HepG2 (cell line): Measurements from ENCODE around the gene ZNF763. TPM values are rescaled to one million over a fixed set of nuclear protein-coding genes. Genes with fewer than 3 reads are reported as not detected.

Experiments used
- CCDC6 ChIP-seq: sonication (generic); formaldehyde crosslinking; IDR thresholded peaks from 2 replicates; pipeline ENCODE4 v1.8.1; 2022; ENCODE audit warnings: mild to moderate bottlenecking, missing genetic modification reagents, moderate library complexity
- CREBL2 ChIP-seq: sonication (generic); formaldehyde crosslinking; IDR thresholded peaks from 2 replicates; pipeline ENCODE4 v1.8.1; 2023; ENCODE audit warnings: missing genetic modification reagents, mild to moderate bottlenecking, borderline replicate concordance
- HNF1A ChIP-seq, 2 experiments: sonication (generic) in 1 of 2; formaldehyde crosslinking in 1 of 2; IDR thresholded peaks; 2 replicates each; pipeline versions ENCODE4 v1.4.0 to v1.6.1; 2016 to 2020; ENCODE audit warnings: borderline replicate concordance in 1 of 2, low read depth in 1 of 2, mild to moderate bottlenecking in 1 of 2, missing genetic modification reagents in 1 of 2
- KLF15 ChIP-seq: sonication (generic); formaldehyde crosslinking; IDR thresholded peaks from 2 replicates; pipeline ENCODE4 v1.8.1; 2023; ENCODE audit warnings: borderline replicate concordance, mild to moderate bottlenecking, inconsistent platforms, missing genetic modification reagents, mixed read lengths
- MIXL1 ChIP-seq: IDR thresholded peaks from 2 replicates; pipeline ENCODE4 v1.6.1; 2016
- NCOA2 ChIP-seq: sonication (generic); formaldehyde crosslinking; IDR thresholded peaks from 2 replicates; pipeline ENCODE4 v1.8.0; 2022; ENCODE audit warnings: inconsistent platforms
- TRIM22 ChIP-seq: fragments of 450-650 bp; IDR thresholded peaks from 2 replicates; pipeline ENCODE4 v1.6.1; 2017
- TSC22D2 ChIP-seq: sonication (generic); formaldehyde crosslinking; IDR thresholded peaks from 2 replicates; pipeline ENCODE4 v1.5.1; 2020; ENCODE audit warnings: missing genetic modification reagents, mild to moderate bottlenecking, borderline replicate concordance
- XRCC5 ChIP-seq: fragments of 200-400 bp; formaldehyde crosslinking; optimal IDR thresholded peaks from 2 replicates; pipeline ENCODE3; 2017; ENCODE audit warnings: mild to moderate bottlenecking, low read length
- ZBTB1 ChIP-seq: sonication (generic); formaldehyde crosslinking; IDR thresholded peaks from 2 replicates; pipeline ENCODE4 v1.4.0; 2020; ENCODE audit warnings: missing genetic modification reagents, borderline replicate concordance
- ZFAT ChIP-seq: sonication (generic); formaldehyde crosslinking; conservative IDR thresholded peaks from 2 replicates; pipeline ENCODE4 v1.8.1; 2023; ENCODE audit warnings: missing genetic modification reagents, inconsistent platforms
- ZNF460 ChIP-seq: sonication (generic); formaldehyde crosslinking; IDR thresholded peaks from 2 replicates; pipeline ENCODE4 v1.5.1; 2020; ENCODE audit warnings: missing genetic modification reagents, mild to moderate bottlenecking, borderline replicate concordance
- ZNF484 ChIP-seq: sonication (generic); formaldehyde crosslinking; IDR thresholded peaks from 2 replicates; pipeline ENCODE4 v1.5.1; 2020; ENCODE audit warnings: mild to moderate bottlenecking, low read depth, missing genetic modification reagents, borderline replicate concordance
- ZNF605 ChIP-seq: sonication (generic); formaldehyde crosslinking; IDR thresholded peaks from 2 replicates; pipeline ENCODE4 v1.8.0; 2022; ENCODE audit warnings: mild to moderate bottlenecking, missing genetic modification reagents
- ZNF646 ChIP-seq: sonication (generic); formaldehyde crosslinking; IDR thresholded peaks from 2 replicates; pipeline ENCODE4 v1.9.0; 2021; ENCODE audit warnings: mild to moderate bottlenecking, missing genetic modification reagents
- polyA plus RNA-seq, 8 experiments: library from polyadenylated mRNA; depleted of rRNA in 3 of 8; stranded (reverse) in 7 of 8; unstranded in 1 of 8; fragments of >200 nt; fragmentation: Illumina TruSeq in 4 of 8; extraction: Trizol in 4 of 8; gene quantifications; 2 replicates each; pipeline versions ENCODE4 v1.2.1 to v1.2.3, GENCODE V29; 2011 to 2016; ENCODE audit warnings: low read depth in 4 of 8, missing spikeins in 1 of 8, mixed read lengths in 1 of 8; ENCODE audit not compliant: insufficient read depth in 1 of 8
- total RNA-seq, 5 experiments: library from RNA; depleted of rRNA; stranded (reverse); fragments of >200 nt; fragmentation: Illumina TruSeq; extraction: Trizol; gene quantifications; 2 replicates each; pipeline ENCODE4 v1.2.3, GENCODE V29; 2016; ENCODE audit warnings: low read depth in 1 of 5

ZNF763 gene
- total and polyA plus RNA-seq, 2 of the 13 experiments (the other 11 are each of a cell fraction or from before 2014, with no cell fraction given), result 0.08 to 0.42 TPM

GRCh38 chr19:11924886-11925650, 39.8 kb upstream of the ZNF763 start, which contains the start of gene ZNF700 (continued):
- TF ChIP-seq TRIM22, result no peak
- no peak for TF ChIP-seq KLF15 (CRISPR knock-in tag)
- no peak; the same call in 1 of the 2 replicates for TF ChIP-seq ZBTB1 (CRISPR knock-in tag)
- no peak for TF ChIP-seq ZNF605 (CRISPR knock-in tag)
- peak; percentile 34; the same call in 1 of the 2 replicates for TF ChIP-seq TSC22D2
- no peak for TF ChIP-seq ZFAT (CRISPR knock-in tag)
- no peak for TF ChIP-seq CREBL2
- no peak for TF ChIP-seq ZNF460 (CRISPR knock-in tag)
- TF ChIP-seq ZNF646, result no peak
- no peak for TF ChIP-seq XRCC5
- no peak; the same call in 1 of the 2 replicates for TF ChIP-seq NCOA2 (CRISPR knock-in tag)
- no peak for TF ChIP-seq ZNF484
- peak; percentile 42; the same call in 1 of the 2 replicates for TF ChIP-seq MIXL1 (CRISPR knock-in tag)
- peak; percentile 71; the same call in 1 of the 2 replicates for TF ChIP-seq CCDC6
- TF ChIP-seq HNF1A (IDR thresholded peaks at IDR 0.05; ENCODE audit: low read depth), result peak; percentile 94
- peak; percentile 95 for TF ChIP-seq HNF1A (CRISPR knock-in tag; IDR thresholded peaks at IDR 0.05; ENCODE audit: borderline replicate concordance)
